Mesendoderm (in vitro differentiated cells): Measurements from ENCODE around the gene RTKN.

Experiments used
- DNase-seq: peaks from one replicate; pipeline ENCODE4 v3.0.0; 2013
- H2AK5ac ChIP-seq: 2 replicates; pipeline ENCODE4 v1.6.1; 2013; ENCODE audit warnings: low read length, inconsistent platforms
- H2BK120ac ChIP-seq: 2 replicates; pipeline ENCODE4 v1.6.1; 2013; ENCODE audit warnings: low read depth, mild to moderate bottlenecking, low read length, moderate library complexity, mixed read lengths
- H2BK15ac ChIP-seq: replicated peaks from 2 replicates; pipeline ENCODE4 v1.6.1; 2013; ENCODE audit warnings: low read depth, mild to moderate bottlenecking, moderate library complexity
- H2BK5ac ChIP-seq: 2 replicates; pipeline ENCODE4 v1.6.1; 2013; ENCODE audit warnings: low read length, inconsistent platforms
- H3K18ac ChIP-seq: 2 replicates; pipeline ENCODE4 v1.6.1; 2013; ENCODE audit warnings: mild to moderate bottlenecking, low read length, mixed read lengths
- H3K23ac ChIP-seq: one replicate; pipeline ENCODE4 v1.6.1; 2013; ENCODE audit warnings: low read length
- H3K27ac ChIP-seq: 2 replicates; pipeline ENCODE4 v1.5.1; 2013; ENCODE audit warnings: low read depth, mild to moderate bottlenecking, inconsistent platforms, low read length, moderate library complexity
- H3K27me3 ChIP-seq: 2 replicates; pipeline ENCODE4 v1.6.1; 2013; ENCODE audit warnings: low read length, control low read depth, mild to moderate bottlenecking, inconsistent platforms; ENCODE audit not compliant: insufficient read depth, poor library complexity
- H3K36me3 ChIP-seq: 2 replicates; pipeline ENCODE4 v1.6.1; 2013; ENCODE audit warnings: low read length, inconsistent platforms; ENCODE audit not compliant: control insufficient read depth, insufficient read depth
- H3K4ac ChIP-seq: one replicate; pipeline ENCODE4 v1.6.1; 2013; ENCODE audit warnings: low read depth, mild to moderate bottlenecking, low read length, moderate library complexity
- H3K4me1 ChIP-seq: 2 replicates; pipeline ENCODE4 v1.6.1; 2013; ENCODE audit warnings: low read depth, low read length, inconsistent platforms; ENCODE audit not compliant: control insufficient read depth
- H3K4me2 ChIP-seq: 2 replicates; pipeline ENCODE4 v1.6.1; 2013; ENCODE audit warnings: low read length
- H3K4me3 ChIP-seq: 2 replicates; pipeline ENCODE4 v1.5.1; 2013; ENCODE audit warnings: mild to moderate bottlenecking, low read length
- H3K56ac ChIP-seq: one replicate; pipeline ENCODE4 v1.6.1; 2013; ENCODE audit warnings: low read length
- H3K79me1 ChIP-seq: 2 replicates; pipeline ENCODE4 v1.6.1; 2013; ENCODE audit warnings: low read length, inconsistent platforms
- H3K79me2 ChIP-seq: 2 replicates; pipeline ENCODE4 v1.6.1; 2013; ENCODE audit warnings: mild to moderate bottlenecking, low read length; ENCODE audit not compliant: control insufficient read depth, insufficient read depth
- H3K9ac ChIP-seq: 2 replicates; pipeline ENCODE4 v1.6.1; 2013; ENCODE audit warnings: low read length, inconsistent platforms
- H4K5ac ChIP-seq: one replicate; pipeline ENCODE4 v1.6.1; 2013; ENCODE audit warnings: low read length
- H4K8ac ChIP-seq: one replicate; pipeline ENCODE4 v1.6.1; 2013; ENCODE audit warnings: low read depth, mild to moderate bottlenecking, control low read depth, low read length, moderate library complexity
- WGBS: extraction: QIAGEN DNeasy Blood & Tissue Kit; methylation state at CpG from one replicate; pipeline ENCODE4 v1.1.7; 2013; ENCODE audit warnings: low lambda C conversion rate, missing lambda C conversion rate; ENCODE audit not compliant: insufficient coverage; ENCODE audit errors: extremely low coverage; 5-methylcytosine and 5-hydroxymethylcytosine counted together

RTKN gene

DNA sequence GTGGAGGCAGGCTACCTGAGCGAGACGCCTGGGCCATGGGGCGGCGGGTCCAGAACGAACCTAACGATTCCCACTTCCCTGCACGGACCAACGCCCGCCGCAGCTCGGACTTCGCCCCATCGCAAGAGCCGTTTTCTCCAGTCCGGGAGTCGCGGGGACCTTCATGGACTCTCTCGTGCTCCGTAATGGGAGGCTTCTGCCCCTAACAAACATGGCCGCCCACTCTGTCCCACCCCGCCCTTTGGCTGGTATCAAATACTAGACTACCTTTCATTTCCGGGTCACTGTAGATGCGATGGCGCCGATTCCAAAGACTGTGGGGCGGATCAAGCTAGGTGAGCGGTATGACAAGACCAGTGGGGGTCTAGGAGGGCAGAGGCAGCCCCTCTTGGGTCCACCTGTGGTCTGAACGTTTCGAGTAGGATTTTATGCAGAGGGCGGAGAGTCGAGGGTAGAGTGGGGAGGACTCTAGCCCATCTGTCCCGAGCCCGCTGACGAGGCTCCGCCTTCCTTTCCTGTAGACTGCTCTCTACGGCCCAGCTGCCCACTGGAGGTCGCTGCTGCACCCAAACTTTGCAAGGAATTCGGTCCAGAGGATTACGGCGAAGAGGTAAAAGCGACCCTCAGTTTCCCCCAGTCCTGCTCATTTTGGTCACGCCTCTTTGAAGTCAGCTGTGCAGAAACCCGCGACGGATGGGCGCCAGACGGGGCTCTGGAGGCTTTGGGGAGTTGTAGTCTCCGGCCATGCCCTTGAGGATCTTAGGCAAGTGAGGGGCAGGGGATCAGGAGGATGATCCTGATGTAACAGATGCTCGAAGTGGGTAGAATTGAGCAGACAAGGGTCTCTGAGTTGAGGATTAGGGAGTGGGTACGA, 41.3 kb upstream of the RTKN start, which contains the start of the genes CCDC142 and TTC31:
Gene CCDC142 (minus strand): TSS at position 198 of the 874 bp plus-strand sequence. CDS start 161 bp downstream, at position 37.
Gene TTC31 (plus strand): TSS at position 281 of the 874 bp plus-strand sequence. CDS start 15 bp downstream, at position 296.
- peak within 1 kb of the TSS; percentile 75 for H3K4me3 ChIP-seq
- no peak within 1 kb of the TSS for H2AK5ac ChIP-seq
- H2BK15ac ChIP-seq: no peak within 1 kb of the TSS
- H3K23ac ChIP-seq: peak within 1 kb of the TSS; percentile 2
- peak within 1 kb of the TSS; percentile 84 for H3K9ac ChIP-seq
- H3K36me3 ChIP-seq: peaks cover 3% of the 10 kb centered on the region
- H3K27me3 ChIP-seq: no peaks in the 10 kb centered on the region
- peak; percentile 98 for DNase-seq
- H3K56ac ChIP-seq: peak within 1 kb of the TSS; percentile 94
- H3K4me2 ChIP-seq: peak within 1 kb of the TSS; percentile 99
- no peaks in the 10 kb centered on the region for H3K79me2 ChIP-seq
- peak within 1 kb of the TSS; percentile 62 for H3K27ac ChIP-seq
- WGBS: no CpG with 5 or more reads among the region's 50 CpGs
- H3K4ac ChIP-seq: peak within 1 kb of the TSS; percentile 5
- no peak within 1 kb of the TSS for H2BK120ac ChIP-seq
- H3K4me1 ChIP-seq: no peaks in the 10 kb centered on the region
- H3K79me1 ChIP-seq: peaks cover 12% of the 10 kb centered on the region
- H4K8ac ChIP-seq: peak within 1 kb of the TSS; percentile 83
- H4K5ac ChIP-seq: no peak within 1 kb of the TSS
- H3K18ac ChIP-seq: peak within 1 kb of the TSS; percentile 55
- H2BK5ac ChIP-seq: peak within 1 kb of the TSS; percentile 86

GRCh38 chr2:74481961-74482800, 40.4 kb upstream of the RTKN start:
- Histone ChIP-seq H4K8ac (no peak overlapping the region), H2BK15ac (no peak overlapping the region), H3K4me3 (peak overlapping the region; percentile 70), H3K27me3 (no peaks in the 10 kb centered on the region), H3K4ac (peak overlapping the region; percentile 5), H3K23ac (peak overlapping the region; percentile 37), H3K79me1 (peaks cover 12% of the 10 kb centered on the region), H3K27ac (peak overlapping the region; percentile 49), H2AK5ac (no peak overlapping the region), H3K79me2 (no peaks in the 10 kb centered on the region), H2BK5ac (peak overlapping the region; percentile 47), H2BK120ac (no peak overlapping the region), H3K36me3 (peaks cover 3% of the 10 kb centered on the region), H3K4me2 (peak overlapping the region; percentile 99), H4K5ac (no peak overlapping the region), H3K9ac (peak overlapping the region; percentile 84), H3K56ac (peak overlapping the region; percentile 92), H3K18ac (peak overlapping the region; percentile 2), H3K4me1 (no peaks in the 10 kb centered on the region)
- peak; percentile 51 for DNase-seq
- WGBS: no CpG with 5 or more reads among the region's 80 CpGs

- H2AK5ac ChIP-seq: no peak overlapping the region
- H3K23ac ChIP-seq: peak overlapping the region; percentile 37
- peaks cover 12% of the 10 kb centered on the region for H3K79me1 ChIP-seq
- no peaks in the 10 kb centered on the region for H3K27me3 ChIP-seq
- no peak overlapping the region for H2BK15ac ChIP-seq
- H3K79me2 ChIP-seq: no peaks in the 10 kb centered on the region
- no peak overlapping the region for H2BK5ac ChIP-seq
- no peak overlapping the region for H2BK120ac ChIP-seq
- WGBS: no CpG with 5 or more reads among the region's 3 CpGs
- H3K27ac ChIP-seq: no peak overlapping the region
- H3K9ac ChIP-seq: peak overlapping the region; percentile 84
- no peak overlapping the region for H4K8ac ChIP-seq
- H4K5ac ChIP-seq: no peak overlapping the region
- no peaks in the 10 kb centered on the region for H3K4me1 ChIP-seq
- peak overlapping the region; percentile 70 for H3K4me3 ChIP-seq
- H3K4ac ChIP-seq: no peak overlapping the region
- peak overlapping the region; percentile 99 for H3K4me2 ChIP-seq
- no peak overlapping the region for H3K18ac ChIP-seq
- no peak for DNase-seq
- H3K56ac ChIP-seq: peak overlapping the region; percentile 92
- H3K36me3 ChIP-seq: peaks cover 3% of the 10 kb centered on the region
Measured at GRCh38 chr2:74481431-74481830, 39.7 kb upstream of the RTKN start.

- Histone ChIP-seq H2BK15ac (no peak overlapping the region), H3K4me3 (no peak overlapping the region), H3K79me2 (no peaks in the 10 kb centered on the region), H3K4me2 (no peak overlapping the region), H3K27me3 (no peaks in the 10 kb centered on the region), H3K9ac (no peak overlapping the region), H4K5ac (no peak overlapping the region), H2AK5ac (no peak overlapping the region), H3K79me1 (no peaks in the 10 kb centered on the region), H3K4me1 (no peaks in the 10 kb centered on the region), H3K23ac (no peak overlapping the region), H3K27ac (no peak overlapping the region), H2BK5ac (no peak overlapping the region), H3K4ac (no peak overlapping the region), H4K8ac (no peak overlapping the region), H3K56ac (no peak overlapping the region), H3K18ac (no peak overlapping the region), H2BK120ac (no peak overlapping the region), H3K36me3 (peaks cover 5% of the 10 kb centered on the region)
- peak; percentile 39 for DNase-seq
- WGBS: no CpG with 5 or more reads among the region's 5 CpGs
Measured at GRCh38 chr2:74474899-74475298, 33.2 kb upstream of the RTKN start.

DNA sequence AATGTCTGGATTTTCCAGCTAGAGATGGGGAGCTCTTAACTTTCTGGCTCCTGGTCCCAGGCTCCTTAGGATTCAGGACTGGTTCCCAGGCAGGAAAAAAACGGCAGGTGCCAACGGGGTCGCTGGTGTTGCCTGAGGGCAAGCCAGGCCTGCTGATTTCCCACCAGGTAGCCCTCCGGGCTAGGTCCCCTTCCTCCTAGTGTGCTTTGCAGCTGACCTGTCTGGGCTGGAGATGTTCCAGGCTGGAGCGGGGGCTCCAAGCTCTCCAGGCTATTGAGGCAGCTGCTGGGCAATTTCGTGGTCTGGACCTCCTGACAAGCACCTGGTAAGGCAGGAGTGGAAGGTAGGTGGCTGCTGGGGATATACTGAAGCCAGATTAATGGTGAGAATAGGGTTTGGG, 32.7 kb upstream of the RTKN start:
- Histone ChIP-seq H3K4me2 (no peak overlapping the region), H3K4ac (no peak overlapping the region), H3K79me2 (no peaks in the 10 kb centered on the region), H4K5ac (no peak overlapping the region), H2BK15ac (no peak overlapping the region), H2AK5ac (no peak overlapping the region), H3K56ac (no peak overlapping the region), H2BK5ac (no peak overlapping the region), H3K4me3 (no peak overlapping the region), H3K4me1 (no peaks in the 10 kb centered on the region), H3K9ac (no peak overlapping the region), H4K8ac (no peak overlapping the region), H3K18ac (no peak overlapping the region), H3K79me1 (no peaks in the 10 kb centered on the region), H3K27ac (no peak overlapping the region), H3K36me3 (peaks cover 5% of the 10 kb centered on the region), H2BK120ac (no peak overlapping the region), H3K23ac (no peak overlapping the region), H3K27me3 (no peaks in the 10 kb centered on the region)
- WGBS: no CpG with 5 or more reads among the region's 6 CpGs
- no peak for DNase-seq
